ENCODE results near the gene REXO4. TPM values are rescaled to one million over a fixed set of nuclear protein-coding genes. Genes with fewer than 3 reads are reported as not detected.
"Not testable (repeated sequence)": the region's sequence is repeated elsewhere in the genome, so short reads cannot be mapped to it uniquely, and the experiment has no call there.

Gene REXO4
- total RNA-seq, 4 donors from 2014 or later: 20.9 to 28.3 (median 22.2) TPM

DNA sequence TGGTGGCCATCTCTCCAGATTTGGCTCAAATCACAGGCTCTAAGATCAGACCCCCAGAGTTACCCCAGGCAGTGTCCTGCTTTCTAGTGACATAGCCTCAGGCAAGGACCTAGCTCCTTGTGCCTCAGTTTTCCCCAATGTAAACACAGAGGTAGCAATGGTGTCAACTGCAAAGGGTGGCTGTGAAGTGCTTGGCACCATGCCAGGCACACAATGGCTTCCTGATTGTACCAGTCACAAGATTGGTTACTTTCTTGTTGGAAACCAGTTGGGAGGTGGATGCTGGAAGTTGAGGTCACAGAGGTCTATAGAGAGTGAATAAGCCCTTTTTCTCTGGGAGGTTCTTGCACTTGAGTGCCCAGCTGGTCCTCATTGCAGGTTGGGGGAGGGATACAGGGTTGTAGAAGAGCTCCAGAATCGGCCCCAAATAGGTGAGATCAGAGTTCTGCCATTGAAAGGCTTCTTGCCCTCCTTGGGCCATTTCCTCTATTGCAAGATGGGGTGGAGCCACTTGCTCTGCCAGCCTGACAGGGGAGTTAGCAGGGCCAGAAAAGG, 39.3 kb downstream of the REXO4 start:
- H3K4me3 ChIP-seq: no peak overlapping the region
- no peaks in the 10 kb centered on the region for H3K36me3 ChIP-seq
- H3K27ac ChIP-seq: no peak overlapping the region
- no peaks in the 10 kb centered on the region for H3K9me3 ChIP-seq
- no peak for TF ChIP-seq EP300 (IDR thresholded peaks at IDR 0.05)
- TF ChIP-seq, protein P1, sequence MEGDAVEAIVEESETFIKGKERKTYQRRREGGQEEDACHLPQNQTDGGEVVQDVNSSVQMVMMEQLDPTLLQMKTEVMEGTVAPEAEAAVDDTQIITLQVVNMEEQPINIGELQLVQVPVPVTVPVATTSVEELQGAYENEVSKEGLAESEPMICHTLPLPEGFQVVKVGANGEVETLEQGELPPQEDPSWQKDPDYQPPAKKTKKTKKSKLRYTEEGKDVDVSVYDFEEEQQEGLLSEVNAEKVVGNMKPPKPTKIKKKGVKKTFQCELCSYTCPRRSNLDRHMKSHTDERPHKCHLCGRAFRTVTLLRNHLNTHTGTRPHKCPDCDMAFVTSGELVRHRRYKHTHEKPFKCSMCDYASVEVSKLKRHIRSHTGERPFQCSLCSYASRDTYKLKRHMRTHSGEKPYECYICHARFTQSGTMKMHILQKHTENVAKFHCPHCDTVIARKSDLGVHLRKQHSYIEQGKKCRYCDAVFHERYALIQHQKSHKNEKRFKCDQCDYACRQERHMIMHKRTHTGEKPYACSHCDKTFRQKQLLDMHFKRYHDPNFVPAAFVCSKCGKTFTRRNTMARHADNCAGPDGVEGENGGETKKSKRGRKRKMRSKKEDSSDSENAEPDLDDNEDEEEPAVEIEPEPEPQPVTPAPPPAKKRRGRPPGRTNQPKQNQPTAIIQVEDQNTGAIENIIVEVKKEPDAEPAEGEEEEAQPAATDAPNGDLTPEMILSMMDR (IDR thresholded peaks at IDR 0.05): no peak
- H3K27me3 ChIP-seq: no peaks in the 10 kb centered on the region
- WGBS: 67% methylated on average over 1 of the region's 1 CpG
- no peak for DNase-seq (ENCODE audit: low spot score in 2 of 2)
- peaks cover 38% of the 10 kb centered on the region for H3K4me1 ChIP-seq

DNA sequence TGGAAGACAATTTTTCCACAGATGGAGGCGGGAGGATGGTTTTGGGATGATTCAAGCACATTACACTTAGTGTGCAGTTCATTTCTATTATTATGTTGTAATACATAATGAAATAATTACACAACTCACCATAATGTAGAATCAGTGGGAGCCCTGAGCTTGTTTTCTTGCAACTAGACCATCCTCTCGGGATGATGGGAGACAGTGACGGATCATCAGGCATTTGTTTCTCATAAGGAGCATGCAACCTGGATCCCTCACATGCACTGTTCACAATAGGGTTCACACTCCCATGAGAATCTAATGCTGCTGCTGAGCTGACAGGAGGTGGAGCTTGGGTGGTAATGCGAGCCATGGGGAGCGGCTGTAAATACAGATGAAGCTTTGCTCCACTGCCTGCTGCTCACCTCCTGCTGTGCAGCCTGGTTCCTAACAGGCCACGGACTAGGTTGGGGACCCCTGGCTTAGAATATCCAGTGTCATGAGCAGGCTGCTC, 40.0 kb downstream of the REXO4 start:
- DNase-seq (ENCODE audit: low spot score in 2 of 2): no peak
- Histone ChIP-seq H3K27me3 (no peaks in the 10 kb centered on the region), H3K4me1 (peaks cover 45% of the 10 kb centered on the region), H3K9me3 (no peaks in the 10 kb centered on the region), H3K36me3 (no peaks in the 10 kb centered on the region), H3K27ac (peak overlapping the region; percentile 39), H3K4me3 (no peak overlapping the region)
- TF ChIP-seq, protein P1 (IDR thresholded peaks at IDR 0.05): no peak
- TF ChIP-seq POLR2AphosphoS5 (IDR thresholded peaks at IDR 0.05): peak in 1 of 3 donors; percentile 58
- WGBS: 54% methylated on average over 3 of the region's 6 CpGs

DNA sequence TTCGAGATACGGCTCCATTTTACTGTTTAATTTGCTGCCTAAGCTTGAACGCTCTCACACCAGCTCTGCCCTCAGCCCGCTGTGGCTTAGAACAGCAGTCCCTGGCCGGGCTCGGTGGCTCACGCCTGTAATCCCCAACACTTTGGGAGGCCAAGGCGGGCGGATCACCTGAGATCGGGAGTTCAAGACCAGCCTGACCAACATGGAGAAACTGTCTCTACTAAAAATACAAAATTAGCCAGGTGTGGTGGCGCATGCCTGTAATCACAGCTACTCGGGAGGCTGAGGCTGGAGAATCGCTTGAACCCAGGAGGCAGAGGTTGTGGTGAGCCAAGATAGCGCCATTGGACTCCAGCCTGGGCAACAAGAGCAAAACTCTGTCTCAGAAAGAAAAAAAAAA, 40.5 kb downstream of the REXO4 start:
- H3K36me3 ChIP-seq; H3K27me3 ChIP-seq; DNase-seq (ENCODE audit: low spot score in 2 of 2); H3K4me3 ChIP-seq; H3K9me3 ChIP-seq: not testable (repeated sequence)
- Histone ChIP-seq H3K27ac (peak overlapping the region; percentile 39), H3K4me1 (peaks cover 49% of the 10 kb centered on the region)
- 76% methylated on average over 14 of the region's 14 CpGs for WGBS

DNA sequence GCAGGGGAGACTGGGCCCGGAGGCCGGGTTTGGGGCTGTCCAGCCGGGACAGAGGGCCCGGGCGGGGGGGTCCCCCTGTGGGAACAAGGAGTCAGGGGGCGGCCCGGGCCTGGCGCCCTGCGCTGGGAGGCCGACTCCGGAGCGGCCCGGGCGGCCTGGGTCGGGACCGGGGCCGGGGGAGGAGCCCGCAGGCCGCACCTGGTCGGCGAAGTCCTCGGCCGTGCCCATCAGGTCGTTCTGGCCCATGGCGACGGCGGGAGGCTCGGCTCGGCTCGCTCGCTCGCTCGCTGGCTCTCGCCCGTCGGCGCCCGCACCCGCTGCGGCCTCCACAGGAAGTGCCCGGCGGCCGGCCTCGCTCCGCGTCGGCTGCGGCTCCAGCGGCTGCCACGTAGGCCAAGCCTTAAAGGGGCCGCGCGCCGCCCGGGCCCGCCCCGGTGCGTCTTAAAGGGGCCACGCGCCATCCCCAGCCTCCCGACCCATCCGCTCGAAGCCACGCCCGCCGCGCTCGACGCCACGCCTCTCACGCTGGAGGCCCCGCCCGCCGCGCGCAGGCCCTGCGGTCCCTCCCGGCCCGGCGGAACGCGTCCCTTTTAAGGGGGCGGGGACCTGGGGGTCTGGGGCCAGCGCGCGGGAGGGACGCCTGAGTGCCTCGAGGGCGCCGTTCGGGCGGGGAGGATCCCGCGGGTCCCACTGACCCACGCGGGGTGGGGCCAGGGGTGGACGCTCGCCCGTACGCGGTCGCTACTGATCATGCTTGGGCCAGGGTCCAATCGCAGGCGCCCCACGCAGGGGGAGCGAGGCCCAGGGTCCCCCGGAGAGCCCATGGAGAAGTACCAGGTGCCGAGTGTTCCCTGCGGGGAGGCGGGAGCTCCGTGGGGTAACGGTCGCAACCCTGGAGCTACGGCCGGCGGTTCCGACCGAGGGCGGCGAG, 41.8 kb downstream of the REXO4 start, which contains the start of the genes STKLD1 and SURF4:
Gene STKLD1, plus strand, starts transcription at position 643 of the 931 bp plus-strand sequence. Its CDS starts 108 bp downstream, at position 751.
Gene SURF4, minus strand, starts transcription at position 337 of the 931 bp plus-strand sequence. Its CDS starts 91 bp downstream, at position 246.
- Histone ChIP-seq H3K4me1 (peaks cover 62% of the 10 kb centered on the region), H3K4me3 (peak within 1 kb of the TSS; percentile 87), H3K9me3 (no peaks in the 10 kb centered on the region), H3K36me3 (no peaks in the 10 kb centered on the region), H3K27me3 (no peaks in the 10 kb centered on the region), H3K27ac (peak within 1 kb of the TSS; percentile 97)
- TF ChIP-seq POLR2AphosphoS5 (IDR thresholded peaks at IDR 0.05) (peak in 2 of 3 donors; percentile 25 to 33), EP300 (IDR thresholded peaks at IDR 0.05) (no peak), POLR2A (IDR thresholded peaks at IDR 0.05) (peak; percentile 49 to 90)
- TF ChIP-seq, protein P1 (IDR thresholded peaks at IDR 0.05): no peak
- 20% methylated on average over 1 of the region's 120 CpGs for WGBS
- peak; percentile 96 for DNase-seq (ENCODE audit: low spot score in 2 of 2)

DNA sequence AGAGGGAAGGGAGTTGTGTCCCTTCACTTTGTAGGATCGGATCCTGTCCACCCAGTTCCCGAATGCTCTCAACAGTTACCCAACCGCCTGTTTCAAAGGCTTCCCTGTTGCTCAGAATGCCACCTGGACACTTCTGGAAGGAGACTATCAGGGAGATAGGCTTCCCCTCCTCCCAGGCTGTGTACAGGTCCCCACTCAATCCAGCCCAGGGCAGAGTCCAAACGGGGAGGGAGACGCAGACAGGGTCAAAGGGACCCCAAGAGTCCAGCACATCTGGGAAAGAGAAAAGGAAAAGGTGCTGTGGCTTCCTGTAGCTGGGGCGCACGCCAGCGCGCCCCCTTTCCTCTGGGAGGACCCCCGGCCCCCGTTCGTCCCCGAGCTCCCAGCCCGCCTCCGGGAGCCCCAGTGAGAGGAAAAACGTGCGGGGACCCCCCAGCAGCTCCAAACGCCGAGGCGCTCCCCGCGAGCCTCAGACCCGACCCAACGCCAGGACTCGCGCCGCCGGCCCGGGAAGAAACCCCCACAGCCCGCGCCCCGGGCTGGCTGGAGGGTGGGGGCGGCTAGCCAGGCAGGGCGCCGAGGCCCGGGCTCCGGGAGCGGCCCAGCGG, 42.6 kb downstream of the REXO4 start:
- Histone ChIP-seq H3K9me3 (no peaks in the 10 kb centered on the region), H3K36me3 (peaks cover 6% of the 10 kb centered on the region), H3K4me1 (peaks cover 70% of the 10 kb centered on the region), H3K4me3 (peak overlapping the region; percentile 87), H3K27me3 (no peaks in the 10 kb centered on the region), H3K27ac (peak overlapping the region; percentile 97)
- DNase-seq (ENCODE audit: low spot score in 2 of 2): no peak
- no peak for TF ChIP-seq EP300 (IDR thresholded peaks at IDR 0.05)
- TF ChIP-seq, protein P1 (IDR thresholded peaks at IDR 0.05): no peak
- TF ChIP-seq POLR2A (IDR thresholded peaks at IDR 0.05): no peak
- no peak for TF ChIP-seq POLR2AphosphoS5 (IDR thresholded peaks at IDR 0.05)
- WGBS: 1% methylated on average over 9 of the region's 39 CpGs

All from suprapubic skin (tissue), 4 donors.